ENCODE results near the gene RPRD1B. TPM values are rescaled to one million over a fixed set of nuclear protein-coding genes. Genes with fewer than 3 reads are reported as not detected.
A peak's percentile ranks its signal among the peaks of the same experiment; 100 is the strongest.

The RPRD1B gene
- total and polyA plus RNA-seq, 2 of the 4 experiments (the other 2 are of a cell fraction): 8.4 to 9.9 TPM

- Histone ChIP-seq H4K91ac (ENCODE audit: insufficient read depth, low read depth, low read length) (no peak overlapping the region), H3K36me3 (ENCODE audit: control insufficient read depth, insufficient read depth, low read length) (peaks cover 8% of the 10 kb centered on the region), H3K9me3 (ENCODE audit: control insufficient read depth, insufficient read depth, low read length) (peaks cover 2% of the 10 kb centered on the region; the same call in 1 of the 2 replicates), H4K20me1 (ENCODE audit: insufficient read depth, low read length) (no peaks in the 10 kb centered on the region), H2BK15ac (ENCODE audit: low read depth, low read length) (0 out of 3 replicates have a peak overlapping the region, but pooled peaks have one; percentile 35), H2BK20ac (ENCODE audit: low read depth, low read length) (peak overlapping the region; percentile 38; the same call in 1 of the 2 replicates), H2AFZ (replicated peaks; ENCODE audit: low read length, poor library complexity) (no peak overlapping the region), H3K9me1 (ENCODE audit: insufficient read depth, low read length) (peaks cover 32% of the 10 kb centered on the region), H4K5ac (ENCODE audit: low read depth, low read length) (no peak overlapping the region), H2AK5ac (ENCODE audit: low read depth, low read length) (peak overlapping the region; percentile 70; the same call in 1 of the 2 replicates), H3K27ac (ENCODE audit: insufficient read depth, low read length) (no peak overlapping the region; the same call in 1 of the 2 replicates), H3K23ac (ENCODE audit: low read depth, low read length) (no peak overlapping the region), H2BK5ac (ENCODE audit: low read depth, low read length, poor library complexity, severe bottlenecking) (peak overlapping the region; percentile 12), H3K4me3 (ENCODE audit: insufficient read depth, low read depth, low read length) (no peak overlapping the region), H3K4me1 (ENCODE audit: control insufficient read depth, insufficient read depth, low read length) (peaks cover 23% of the 10 kb centered on the region), H3K4ac (ENCODE audit: low read depth, low read length) (peak overlapping the region; percentile 4; the same call in 1 of the 2 replicates), H2AK9ac (replicated peaks; ENCODE audit: low read depth, low read length, poor library complexity) (no peak overlapping the region), H3K18ac (ENCODE audit: low read depth, low read length) (peak overlapping the region; percentile 30), H4K8ac (ENCODE audit: low read depth in 2 of 2, low read length in 2 of 2) (no peak overlapping the region; a peak in 1 of 4 replicates), H3K79me1 (ENCODE audit: low read depth in 1 of 2, low read length in 2 of 2) (peaks cover 40 to 65% of the 10 kb centered on the region in 2 experiments), H3K56ac (ENCODE audit: extremely low read depth, insufficient read depth, low read length) (no peak overlapping the region), H3K27me3 (ENCODE audit: control insufficient read depth, insufficient read depth, low read length) (no peaks in the 10 kb centered on the region), H3K14ac (replicated peaks; ENCODE audit: low read depth, low read length) (no peak overlapping the region; the same call in 1 of the 2 replicates), H3K4me2 (ENCODE audit: low read depth, low read length) (no peak overlapping the region), H3K9ac (ENCODE audit: low read depth, low read length) (no peak overlapping the region), H2BK120ac (ENCODE audit: low read depth, low read length) (peak overlapping the region; percentile 31; the same call in 1 of the 2 replicates)
- DNase-seq: no peak
- CTCF ChIA-PET: no interaction called here
- in situ Hi-C loops (cut with MboI; ENCODE audit: low sequenced_read_pairs) (no loop called here), dilution Hi-C loops (cut with HindIII; ENCODE audit: low sequenced_read_pairs, unreplicated experiment) (no loop called here), intact Hi-C loops (cut with micrococcal nuclease) (loop anchor here (5.0 kb wide), 1 partner anchor 36 kb away; no protein-coding TSS in a partner anchor)
- TF ChIP-seq SMC3 (IDR thresholded peaks at IDR 0.05; ENCODE audit: low read depth, low read length): no peak
- TF ChIP-seq POLR2A (IDR thresholded peaks at IDR 0.05; ENCODE audit: low read depth, low read length): no peak
- no peak for TF ChIP-seq ELK1 (IDR thresholded peaks at IDR 0.05; ENCODE audit: borderline replicate concordance, low read depth, low read length)
- no peak for TF ChIP-seq CTCF (conservative IDR thresholded peaks at IDR 0.05; ENCODE audit: low read depth, low read length)
- TF ChIP-seq USF2 (IDR thresholded peaks at IDR 0.05; ENCODE audit: low read depth, low read length): no peak
- no peak for TF ChIP-seq RAD21 (IDR thresholded peaks at IDR 0.05; ENCODE audit: low read length)
- TF ChIP-seq BHLHE40 (IDR thresholded peaks at IDR 0.05; ENCODE audit: low read depth, low read length): no peak
- TF ChIP-seq FOS (IDR thresholded peaks at IDR 0.05; ENCODE audit: low read depth, low read length): no peak
- TF ChIP-seq MAFK (IDR thresholded peaks at IDR 0.05; ENCODE audit: low read depth, low read length): no peak
- TF ChIP-seq RFX5 (IDR thresholded peaks at IDR 0.05; ENCODE audit: low read depth, low read length): no peak
- no peak for TF ChIP-seq MAZ (IDR thresholded peaks at IDR 0.05; ENCODE audit: borderline replicate concordance, low read depth, low read length)
- no peak for TF ChIP-seq CEBPB (IDR thresholded peaks at IDR 0.05; ENCODE audit: low read depth, low read length)
- no peak for TF ChIP-seq RCOR1 (IDR thresholded peaks at IDR 0.05; ENCODE audit: insufficient replicate concordance, low read length)
- TF ChIP-seq NFE2L2 (IDR thresholded peaks at IDR 0.05; ENCODE audit: low read depth, low read length): no peak
- ATAC-seq (ENCODE audit: low read depth): no peak
- no TSS peak for BruUV-seq (replicated peaks)
- POLR2A ChIA-PET (ENCODE audit: unreplicated experiment): no interaction called here
- WGBS, 2 experiments (ENCODE audit: extremely low coverage in 2 of 2, insufficient read length in 1 of 2): 80% methylated on average over 1 of the region's 3 CpGs; no CpG with 5 or more reads in 1 of the 2 experiments
Measured at GRCh38 chr20:38081575-38081974, 48.0 kb downstream of the RPRD1B start.

Measured in IMR-90 (cell line).